SK-N-SH (cell line): ENCODE measurements around the gene SETD1A. TPM values are rescaled to one million over a fixed set of nuclear protein-coding genes. Genes with fewer than 3 reads are reported as not detected.

ENCODE experiments used
- CTCF ChIA-PET: fragments of 300-600, 350-600 bp; formaldehyde crosslinking; extraction: SDS; loops from one replicate; lab custom pipeline; 2021; lab: Yijun Ruan, JAX
- POLR2A ChIA-PET: fragments of 350-600 bp; sonication (Branson Sonifier 250); formaldehyde crosslinking; extraction: SDS; loops from one replicate; lab custom pipeline; 2020; ENCODE audit warnings: antibody characterized with exemption, inconsistent platforms; lab: Yijun Ruan, JAX
- DNase-seq: peaks from one replicate; pipeline ENCODE4 v3.0.0; 2012
- H2AFZ ChIP-seq: fragments of 200-600 bp; sonication (generic); 2 replicates; pipeline ENCODE4 v1.8.1; 2016; ENCODE audit warnings: antibody characterized with exemption, mild to moderate bottlenecking, low read depth
- H3F3A ChIP-seq: fragments of 200-600 bp; sonication (generic); replicated peaks from 2 replicates; pipeline ENCODE3; 2016; ENCODE audit warnings: antibody characterized with exemption, mild to moderate bottlenecking; ENCODE audit not compliant: insufficient read depth
- H3K27ac ChIP-seq, 2 experiments: fragments of 200-500 bp in 1 of 2; fragments of 200-600 bp in 1 of 2; sonication (Bioruptor generic) in 1 of 2; sonication (generic), shearing (Covaris generic) in 1 of 2; 2 replicates each; pipeline versions ENCODE4 v1.5.1 to v1.6.1; 2014 to 2016; ENCODE audit warnings: low read depth in 2 of 2, inconsistent platforms in 1 of 2, low read length in 1 of 2, mild to moderate bottlenecking in 1 of 2, mixed read lengths in 1 of 2
- H3K27me3 ChIP-seq: fragments of 200-600 bp; sonication (generic), shearing (Covaris generic); 2 replicates; pipeline ENCODE4 v1.6.1; 2016; ENCODE audit warnings: mixed run types; ENCODE audit not compliant: insufficient read depth
- H3K36me3 ChIP-seq, 2 experiments: fragments of 200-500 bp in 1 of 2; fragments of 200-600 bp in 1 of 2; sonication (Bioruptor generic) in 1 of 2; sonication (generic) in 1 of 2; replicated peaks in 1 of 2; 2 replicates each; pipeline versions ENCODE3 to v1.5.1; 2014 to 2016; ENCODE audit warnings: low read length in 1 of 2, mild to moderate bottlenecking in 1 of 2; ENCODE audit not compliant: insufficient read depth in 2 of 2, control insufficient read depth in 1 of 2
- H3K4me1 ChIP-seq, 2 experiments: fragments of 200-500 bp in 1 of 2; fragments of 200-600 bp in 1 of 2; sonication (Bioruptor generic) in 1 of 2; sonication (generic), shearing (Covaris generic) in 1 of 2; 2 replicates each; pipeline versions ENCODE4 v1.5.1 to v1.6.1; 2014 to 2016; ENCODE audit warnings: low read depth in 1 of 2, low read length in 1 of 2, mixed run types in 1 of 2; ENCODE audit not compliant: insufficient read depth in 2 of 2, control insufficient read depth in 1 of 2
- H3K4me2 ChIP-seq: fragments of 200-600 bp; sonication (generic), shearing (Covaris generic); 2 replicates; pipeline ENCODE4 v1.6.1; 2017; ENCODE audit warnings: mixed run types
- H3K4me3 ChIP-seq, 2 experiments: fragments of 200-500 bp in 1 of 2; fragments of 200-600 bp in 1 of 2; sonication (Bioruptor generic) in 1 of 2; sonication (generic), shearing (Covaris generic) in 1 of 2; 2 replicates each; pipeline versions ENCODE4 v1.5.1 to v1.8.1; 2014 to 2016; ENCODE audit warnings: low read depth in 2 of 2, inconsistent platforms in 1 of 2, low read length in 1 of 2, mild to moderate bottlenecking in 1 of 2, mixed read lengths in 1 of 2, moderate library complexity in 1 of 2
- H3K79me2 ChIP-seq: fragments of 200-600 bp; sonication (generic); 2 replicates; pipeline ENCODE4 v1.8.1; 2017; ENCODE audit warnings: mild to moderate bottlenecking; ENCODE audit not compliant: insufficient read depth
- H3K9ac ChIP-seq: fragments of 200-600 bp; sonication (generic); 2 replicates; pipeline ENCODE4 v1.6.1; 2017; ENCODE audit warnings: mixed run types
- H3K9me2 ChIP-seq: fragments of 200-600 bp; sonication (generic); 2 replicates; pipeline ENCODE4 v1.6.1; 2017; ENCODE audit warnings: mixed run types
- H3K9me3 ChIP-seq: fragments of 200-600 bp; sonication (generic); 2 replicates; pipeline ENCODE4 v1.6.1; 2017; ENCODE audit warnings: mixed run types, mild to moderate bottlenecking, moderate library complexity
- H4K20me1 ChIP-seq: fragments of 200-600 bp; sonication (generic); 2 replicates; pipeline ENCODE4 v1.6.1; 2017; ENCODE audit warnings: mild to moderate bottlenecking, mixed run types; ENCODE audit not compliant: insufficient read depth
- ELF1 ChIP-seq: IDR thresholded peaks from 2 replicates; pipeline ENCODE4 v1.4.0; 2012
- EP300 ChIP-seq, 2 experiments: IDR thresholded peaks; 2 replicates each; pipeline versions ENCODE4 v1.4.0 to v1.6.1; 2012; ENCODE audit warnings: borderline replicate concordance in 1 of 2, low read depth in 1 of 2, low read length in 1 of 2
- FOSL2 ChIP-seq: IDR thresholded peaks from 2 replicates; pipeline ENCODE4 v1.4.0; 2012; ENCODE audit warnings: low read depth, mild to moderate bottlenecking, moderate library complexity, borderline replicate concordance
- FOXJ3 ChIP-seq: sonication (generic); formaldehyde crosslinking; IDR thresholded peaks from 2 replicates; pipeline ENCODE4 v1.5.1; 2020; ENCODE audit warnings: mild to moderate bottlenecking, missing genetic modification reagents
- GATA2 ChIP-seq: sonication (generic); formaldehyde crosslinking; IDR thresholded peaks from 2 replicates; pipeline ENCODE4 v1.5.0; 2020; ENCODE audit warnings: mild to moderate bottlenecking, missing genetic modification reagents
- MAX ChIP-seq: IDR thresholded peaks from 2 replicates; pipeline ENCODE4 v1.4.0; 2012; ENCODE audit warnings: low read depth
- RAD21 ChIP-seq: IDR thresholded peaks from 2 replicates; pipeline ENCODE4 v1.6.1; 2012; ENCODE audit warnings: mild to moderate bottlenecking, low read length
- RXRA ChIP-seq: IDR thresholded peaks from 2 replicates; pipeline ENCODE4 v1.4.0; 2012; ENCODE audit warnings: low read depth, mild to moderate bottlenecking, borderline replicate concordance
- SIN3A ChIP-seq: IDR thresholded peaks from 2 replicates; pipeline ENCODE4 v1.6.1; 2012; ENCODE audit warnings: low read depth, mild to moderate bottlenecking, low read length, moderate library complexity, borderline replicate concordance
- TAF1 ChIP-seq: IDR thresholded peaks from 2 replicates; pipeline ENCODE4 v1.6.1; 2012; ENCODE audit warnings: low read depth, mild to moderate bottlenecking, low read length, moderate library complexity, borderline replicate concordance
- TCF12 ChIP-seq: IDR thresholded peaks from 2 replicates; pipeline ENCODE4 v1.4.0; 2012
- WGBS: methylation state at CpG from one replicate; pipeline ENCODE4 v1.1.6; 2017; ENCODE audit warnings: low lambda C conversion rate; 5-methylcytosine and 5-hydroxymethylcytosine counted together
- polyA plus RNA-seq, 3 experiments: library from polyadenylated mRNA; depleted of rRNA; stranded (reverse); fragments of >200 nt; gene quantifications; 2 replicates each; pipeline ENCODE4 v1.2.3, GENCODE V29; 2012
- TF ChIP-seq, protein P1 (sequence below): IDR thresholded peaks from 2 replicates; pipeline ENCODE4; 2012
- TF ChIP-seq, protein P2 (sequence below): IDR thresholded peaks from 2 replicates; pipeline ENCODE4 v1.4.0; 2012; ENCODE audit warnings: low read depth, borderline replicate concordance
- TF ChIP-seq, protein P3 (sequence below): fragments of 200-600 bp; sonication (generic); IDR thresholded peaks from 2 replicates; pipeline ENCODE4 v1.6.1; 2017; ENCODE audit warnings: antibody characterized with exemption, mild to moderate bottlenecking, moderate library complexity

The SETD1A gene
- polyA plus RNA-seq, 1 of the 3 experiments (the other 2 are of a cell fraction): 6.8 TPM

- WGBS: 93% methylated on average over 34 of the region's 38 CpGs
- no peak overlapping the region for H3K27ac ChIP-seq
- TF ChIP-seq, protein P1, sequence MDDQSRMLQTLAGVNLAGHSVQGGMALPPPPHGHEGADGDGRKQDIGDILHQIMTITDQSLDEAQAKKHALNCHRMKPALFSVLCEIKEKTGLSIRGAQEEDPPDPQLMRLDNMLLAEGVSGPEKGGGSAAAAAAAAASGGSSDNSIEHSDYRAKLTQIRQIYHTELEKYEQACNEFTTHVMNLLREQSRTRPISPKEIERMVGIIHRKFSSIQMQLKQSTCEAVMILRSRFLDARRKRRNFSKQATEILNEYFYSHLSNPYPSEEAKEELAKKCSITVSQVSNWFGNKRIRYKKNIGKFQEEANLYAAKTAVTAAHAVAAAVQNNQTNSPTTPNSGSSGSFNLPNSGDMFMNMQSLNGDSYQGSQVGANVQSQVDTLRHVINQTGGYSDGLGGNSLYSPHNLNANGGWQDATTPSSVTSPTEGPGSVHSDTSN: no peak
- no peak for TF ChIP-seq TCF12
- TF ChIP-seq RXRA: no peak
- no peak for TF ChIP-seq FOSL2
- no peak for TF ChIP-seq FOXJ3 (CRISPR knock-in tag)
- TF ChIP-seq GATA2: no peak
- TF ChIP-seq ELF1: no peak
- TF ChIP-seq, protein P2, sequence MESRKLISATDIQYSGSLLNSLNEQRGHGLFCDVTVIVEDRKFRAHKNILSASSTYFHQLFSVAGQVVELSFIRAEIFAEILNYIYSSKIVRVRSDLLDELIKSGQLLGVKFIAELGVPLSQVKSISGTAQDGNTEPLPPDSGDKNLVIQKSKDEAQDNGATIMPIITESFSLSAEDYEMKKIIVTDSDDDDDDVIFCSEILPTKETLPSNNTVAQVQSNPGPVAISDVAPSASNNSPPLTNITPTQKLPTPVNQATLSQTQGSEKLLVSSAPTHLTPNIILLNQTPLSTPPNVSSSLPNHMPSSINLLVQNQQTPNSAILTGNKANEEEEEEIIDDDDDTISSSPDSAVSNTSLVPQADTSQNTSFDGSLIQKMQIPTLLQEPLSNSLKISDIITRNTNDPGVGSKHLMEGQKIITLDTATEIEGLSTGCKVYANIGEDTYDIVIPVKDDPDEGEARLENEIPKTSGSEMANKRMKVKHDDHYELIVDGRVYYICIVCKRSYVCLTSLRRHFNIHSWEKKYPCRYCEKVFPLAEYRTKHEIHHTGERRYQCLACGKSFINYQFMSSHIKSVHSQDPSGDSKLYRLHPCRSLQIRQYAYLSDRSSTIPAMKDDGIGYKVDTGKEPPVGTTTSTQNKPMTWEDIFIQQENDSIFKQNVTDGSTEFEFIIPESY: no peak
- no peak for TF ChIP-seq EP300 (IDR thresholded peaks at IDR 0.05; ENCODE audit: borderline replicate concordance in 1 of 2, low read depth in 1 of 2, low read length in 1 of 2)
- TF ChIP-seq TAF1: no peak
- H4K20me1 ChIP-seq: 0 out of 2 replicates have a peak, but pooled peaks cover 4% of the 10 kb centered on the region
- H3K79me2 ChIP-seq: peaks cover 16% of the 10 kb centered on the region; the same call in 1 of the 2 replicates
- no peak overlapping the region for H3K4me3 ChIP-seq
- H3K9ac ChIP-seq: no peak overlapping the region
- H3K9me3 ChIP-seq: no peaks in the 10 kb centered on the region
- CTCF ChIA-PET: interaction anchor here (1.0 to 1.4 kb wide), 2 partner anchors 102 to 132 kb away, joined by 4 read pairs; no protein-coding TSS in a partner anchor
- no peak overlapping the region for H2AFZ ChIP-seq
- DNase-seq: no peak
- H3K9me2 ChIP-seq: no peaks in the 10 kb centered on the region
- H3K27me3 ChIP-seq: no peaks in the 10 kb centered on the region
- peaks cover 31% of the 10 kb centered on the region for H3F3A ChIP-seq
- H3K4me1 ChIP-seq: peaks cover 0 to 22% of the 10 kb centered on the region in 2 experiments; a peak in 1 of 4 replicates
- peaks cover 15 to 32% of the 10 kb centered on the region in 2 experiments for H3K36me3 ChIP-seq
- H3K4me2 ChIP-seq: no peak overlapping the region
- POLR2A ChIA-PET: interaction anchor here (1.1 kb wide), 1 partner anchor 10 kb away, joined by 3 read pairs; the partner anchor contains the start of gene SETD1A
Observed at GRCh38 chr16:30946671-30947540, 10.6 kb upstream of the SETD1A start.

GRCh38 chr16:30947541-30947858 lies 10.1 kb upstream of the SETD1A start:
- peaks cover 12% of the 10 kb centered on the region; the same call in 1 of the 2 replicates for H3K79me2 ChIP-seq
- H3F3A ChIP-seq: peaks cover 37% of the 10 kb centered on the region
- ChIA-PET CTCF (interaction anchor here (1.0 to 1.4 kb wide), 3 partner anchors 12 to 133 kb away, joined by 3 to 4 read pairs (median 4); no protein-coding TSS in a partner anchor), POLR2A (interaction anchor here (1.1 kb wide), 1 partner anchor 10 kb away, joined by 3 read pairs; the partner anchor contains the start of gene SETD1A)
- H3K27ac ChIP-seq: peak overlapping the region in 1 of 2 experiments; percentile 86; a peak in 2 of 4 replicates
- H3K9ac ChIP-seq: no peak overlapping the region
- DNase-seq: no peak
- no peaks in the 10 kb centered on the region for H4K20me1 ChIP-seq
- no peaks in the 10 kb centered on the region for H3K27me3 ChIP-seq
- 88% methylated on average over 3 of the region's 3 CpGs for WGBS
- H3K4me2 ChIP-seq: no peak overlapping the region
- peaks cover 0 to 20% of the 10 kb centered on the region in 2 experiments; a peak in 1 of 4 replicates for H3K4me1 ChIP-seq
- no peak overlapping the region for H3K4me3 ChIP-seq
- TF ChIP-seq TCF12: no peak
- no peak for TF ChIP-seq RAD21
- no peak for TF ChIP-seq SIN3A
- TF ChIP-seq, protein P2: no peak
- TF ChIP-seq ELF1: no peak
- no peak for TF ChIP-seq MAX
- TF ChIP-seq, protein P3, sequence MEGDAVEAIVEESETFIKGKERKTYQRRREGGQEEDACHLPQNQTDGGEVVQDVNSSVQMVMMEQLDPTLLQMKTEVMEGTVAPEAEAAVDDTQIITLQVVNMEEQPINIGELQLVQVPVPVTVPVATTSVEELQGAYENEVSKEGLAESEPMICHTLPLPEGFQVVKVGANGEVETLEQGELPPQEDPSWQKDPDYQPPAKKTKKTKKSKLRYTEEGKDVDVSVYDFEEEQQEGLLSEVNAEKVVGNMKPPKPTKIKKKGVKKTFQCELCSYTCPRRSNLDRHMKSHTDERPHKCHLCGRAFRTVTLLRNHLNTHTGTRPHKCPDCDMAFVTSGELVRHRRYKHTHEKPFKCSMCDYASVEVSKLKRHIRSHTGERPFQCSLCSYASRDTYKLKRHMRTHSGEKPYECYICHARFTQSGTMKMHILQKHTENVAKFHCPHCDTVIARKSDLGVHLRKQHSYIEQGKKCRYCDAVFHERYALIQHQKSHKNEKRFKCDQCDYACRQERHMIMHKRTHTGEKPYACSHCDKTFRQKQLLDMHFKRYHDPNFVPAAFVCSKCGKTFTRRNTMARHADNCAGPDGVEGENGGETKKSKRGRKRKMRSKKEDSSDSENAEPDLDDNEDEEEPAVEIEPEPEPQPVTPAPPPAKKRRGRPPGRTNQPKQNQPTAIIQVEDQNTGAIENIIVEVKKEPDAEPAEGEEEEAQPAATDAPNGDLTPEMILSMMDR: no peak
- H3K9me3 ChIP-seq: no peaks in the 10 kb centered on the region
- peaks cover 11 to 28% of the 10 kb centered on the region in 2 experiments for H3K36me3 ChIP-seq
- no peaks in the 10 kb centered on the region for H3K9me2 ChIP-seq
- no peak overlapping the region for H2AFZ ChIP-seq
